ENCODE data around the gene KLK1. TPM values are rescaled to one million over a fixed set of nuclear protein-coding genes. Genes with fewer than 3 reads are reported as not detected.

Gene KLK1
- total RNA-seq, 4 donors from 2014 or later = not detected

DNA sequence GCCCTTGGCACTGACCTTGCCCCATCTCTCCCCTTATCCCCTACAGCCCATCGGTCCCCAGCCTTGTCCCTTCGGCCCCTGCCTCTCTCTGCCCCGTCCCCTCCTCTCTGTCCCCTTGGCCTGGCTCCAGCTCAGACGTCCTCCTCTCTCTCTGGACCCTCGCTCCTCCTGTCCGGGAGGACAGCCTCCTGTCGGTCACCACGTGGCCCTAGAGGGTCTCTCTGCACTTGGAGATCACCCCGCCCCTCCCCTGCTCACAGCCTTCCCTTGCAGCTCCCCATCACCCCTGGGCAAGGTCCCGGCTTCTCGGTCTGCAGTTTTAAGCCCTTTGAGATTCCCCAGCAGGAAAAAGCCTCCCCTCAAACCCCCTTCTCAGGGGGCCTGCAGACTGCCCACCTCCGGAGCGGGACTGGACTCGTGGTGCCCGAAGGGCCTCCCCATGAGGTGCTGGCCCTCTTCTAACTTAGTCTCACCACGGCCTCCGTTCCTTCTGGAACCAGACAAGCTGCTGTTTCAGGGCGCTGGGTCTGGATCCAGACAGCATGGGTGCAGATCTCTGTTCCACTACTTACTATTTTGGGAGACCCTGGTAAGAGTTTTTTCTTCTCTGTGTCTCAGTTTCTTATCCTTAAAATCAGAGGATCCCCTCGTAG, 13.1 kb upstream of the KLK1 start:
- peak overlapping the region in 2 of 4 donors; percentile 57 to 74 for H3K4me3 ChIP-seq
- TF ChIP-seq, protein P1, sequence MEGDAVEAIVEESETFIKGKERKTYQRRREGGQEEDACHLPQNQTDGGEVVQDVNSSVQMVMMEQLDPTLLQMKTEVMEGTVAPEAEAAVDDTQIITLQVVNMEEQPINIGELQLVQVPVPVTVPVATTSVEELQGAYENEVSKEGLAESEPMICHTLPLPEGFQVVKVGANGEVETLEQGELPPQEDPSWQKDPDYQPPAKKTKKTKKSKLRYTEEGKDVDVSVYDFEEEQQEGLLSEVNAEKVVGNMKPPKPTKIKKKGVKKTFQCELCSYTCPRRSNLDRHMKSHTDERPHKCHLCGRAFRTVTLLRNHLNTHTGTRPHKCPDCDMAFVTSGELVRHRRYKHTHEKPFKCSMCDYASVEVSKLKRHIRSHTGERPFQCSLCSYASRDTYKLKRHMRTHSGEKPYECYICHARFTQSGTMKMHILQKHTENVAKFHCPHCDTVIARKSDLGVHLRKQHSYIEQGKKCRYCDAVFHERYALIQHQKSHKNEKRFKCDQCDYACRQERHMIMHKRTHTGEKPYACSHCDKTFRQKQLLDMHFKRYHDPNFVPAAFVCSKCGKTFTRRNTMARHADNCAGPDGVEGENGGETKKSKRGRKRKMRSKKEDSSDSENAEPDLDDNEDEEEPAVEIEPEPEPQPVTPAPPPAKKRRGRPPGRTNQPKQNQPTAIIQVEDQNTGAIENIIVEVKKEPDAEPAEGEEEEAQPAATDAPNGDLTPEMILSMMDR (IDR thresholded peaks at IDR 0.05) = no peak
- TF ChIP-seq POLR2A (IDR thresholded peaks at IDR 0.05) = no peak
- intact Hi-C loops (cut with DNase I) = no loop called here
- H3K36me3 ChIP-seq = no peaks in the 10 kb centered on the region
- no peak overlapping the region for H3K27ac ChIP-seq
- WGBS, 2 donors = 37% methylated on average over 16 to 19 of the region's 19 CpGs
- no peak for DNase-seq
- peaks cover 0 to 26% (median 5%) of the 10 kb centered on the region in 3 donors for H3K4me1 ChIP-seq
- H3K27me3 ChIP-seq = peaks cover 0 to 72% (median 0%) of the 10 kb centered on the region in 4 donors
- H3K9me3 ChIP-seq = no peaks in the 10 kb centered on the region

DNA sequence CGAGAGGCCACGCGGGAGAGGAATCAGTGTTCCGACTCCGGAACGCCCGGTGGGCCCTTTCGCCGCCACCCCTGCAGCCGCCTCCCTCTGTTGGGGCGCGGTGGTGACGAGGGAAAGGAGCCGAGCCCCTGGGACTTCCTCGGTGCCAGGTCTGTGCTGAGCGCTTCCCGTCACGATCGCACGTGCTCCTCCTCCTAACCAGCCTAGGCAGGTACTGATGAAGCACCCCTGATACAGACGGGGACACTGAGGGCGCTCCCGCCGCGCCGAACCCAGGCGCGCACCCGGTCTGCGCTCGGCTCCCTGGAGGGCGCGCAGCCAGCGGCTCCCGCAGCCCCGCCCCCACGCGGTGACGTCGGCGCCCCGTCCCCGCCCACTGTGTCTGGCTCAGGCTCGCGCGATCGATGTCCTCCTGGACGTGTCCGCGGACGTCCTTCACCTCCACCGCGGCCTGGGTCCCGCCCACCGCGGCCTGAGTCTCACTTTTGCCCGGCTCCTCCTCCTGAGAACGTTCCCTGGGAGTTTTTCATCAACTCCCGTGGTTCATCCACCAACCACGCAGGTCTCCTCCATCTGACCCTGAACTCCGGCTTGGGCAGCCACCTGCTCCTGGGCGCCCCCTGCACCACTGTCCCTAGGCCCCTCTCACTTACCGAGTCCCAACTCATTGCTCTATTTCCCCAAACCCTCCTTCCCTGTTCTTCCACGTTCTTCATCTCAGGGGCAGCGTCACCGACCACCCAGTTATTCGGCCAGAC, 12.4 kb upstream of the KLK1 start:
- H3K27me3 ChIP-seq = peaks cover 0 to 78% (median 0%) of the 10 kb centered on the region in 4 donors
- peaks cover 0 to 26% (median 5%) of the 10 kb centered on the region in 3 donors for H3K4me1 ChIP-seq
- WGBS, 2 donors = 4 to 5% methylated on average over 20 to 31 of the region's 67 CpGs
- H3K27ac ChIP-seq = peak overlapping the region in 1 of 4 donors; percentile 39
- intact Hi-C loops (cut with DNase I) = no loop called here
- peak overlapping the region; percentile 30 to 74 (median 55) for H3K4me3 ChIP-seq
- no peaks in the 10 kb centered on the region for H3K36me3 ChIP-seq
- no peak for DNase-seq
- TF ChIP-seq, protein P1 (IDR thresholded peaks at IDR 0.05) = no peak
- TF ChIP-seq POLR2A (IDR thresholded peaks at IDR 0.05) = peak in 1 of 4 donors; percentile 61
- H3K9me3 ChIP-seq = no peaks in the 10 kb centered on the region

DNA sequence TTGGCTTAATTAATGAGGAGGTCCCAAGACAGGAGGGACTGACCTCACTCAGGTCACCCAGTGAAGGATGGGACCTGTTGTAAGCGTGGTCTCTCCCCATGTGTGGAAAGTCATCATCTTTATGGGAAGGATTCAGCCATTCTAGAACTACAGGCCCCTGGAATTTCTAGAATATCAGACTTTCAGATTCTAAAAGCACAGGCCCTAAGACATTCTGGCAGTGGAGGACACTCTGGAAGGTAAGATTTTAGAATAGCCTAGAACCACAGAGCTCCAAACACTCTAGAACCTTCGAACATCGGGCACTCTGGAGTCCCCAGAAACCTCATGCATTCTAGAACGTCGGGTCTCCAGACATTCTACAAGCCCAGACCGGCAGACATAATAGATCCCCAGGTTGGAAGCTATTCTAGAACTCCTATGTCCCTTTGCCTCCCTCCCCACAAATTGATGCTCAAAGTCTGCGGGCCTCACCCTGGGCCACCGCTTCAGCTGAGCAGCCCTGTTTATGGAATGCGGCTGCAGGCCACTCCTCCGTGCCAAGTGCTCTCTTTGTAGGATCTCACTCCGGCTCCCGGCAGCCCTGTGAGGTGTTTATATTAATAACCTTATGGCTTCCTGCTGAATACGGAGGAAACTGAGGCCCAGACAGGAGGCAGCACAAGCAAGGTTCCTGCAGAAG, 11.7 kb upstream of the KLK1 start:
- peak overlapping the region in 1 of 4 donors; percentile 39 for H3K27ac ChIP-seq
- peaks cover 0 to 26% (median 5%) of the 10 kb centered on the region in 3 donors for H3K4me1 ChIP-seq
- no peak for DNase-seq
- intact Hi-C loops (cut with DNase I) = no loop called here
- H3K36me3 ChIP-seq = no peaks in the 10 kb centered on the region
- no peak for TF ChIP-seq POLR2A (IDR thresholded peaks at IDR 0.05)
- TF ChIP-seq, protein P1 (IDR thresholded peaks at IDR 0.05) = no peak
- H3K4me3 ChIP-seq = peak overlapping the region; percentile 30 to 74 (median 55)
- WGBS, 2 donors = 25 to 32% methylated on average over 7 to 9 of the region's 13 CpGs
- no peaks in the 10 kb centered on the region for H3K9me3 ChIP-seq
- peaks cover 0 to 85% (median 0%) of the 10 kb centered on the region in 4 donors for H3K27me3 ChIP-seq

DNA sequence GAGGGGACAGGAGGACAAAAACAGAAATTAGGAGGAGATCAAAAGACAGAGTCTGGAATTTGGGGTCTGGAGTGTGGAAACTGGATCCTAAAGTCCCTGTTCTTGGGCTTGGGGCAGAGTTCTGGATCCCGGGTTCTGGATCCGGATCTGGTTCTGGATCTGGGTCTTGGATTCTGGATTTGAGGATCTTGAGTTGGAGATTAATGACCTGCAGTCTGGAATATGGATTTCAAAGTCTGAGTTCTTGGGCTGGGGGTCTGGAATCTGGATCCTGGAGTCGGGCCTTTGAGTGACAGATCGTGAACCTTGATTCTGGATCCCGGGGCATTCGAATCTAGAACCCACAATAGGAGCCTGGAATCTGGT, 10.2 kb upstream of the KLK1 start:
- 94 to 95% methylated on average over 6 of the region's 6 CpGs for WGBS, 2 donors
- peaks cover 0 to 81% (median 0%) of the 10 kb centered on the region in 4 donors for H3K27me3 ChIP-seq
- H3K4me1 ChIP-seq = peaks cover 0 to 26% (median 5%) of the 10 kb centered on the region in 3 donors
- TF ChIP-seq POLR2A (IDR thresholded peaks at IDR 0.05) = no peak
- TF ChIP-seq, protein P1 (IDR thresholded peaks at IDR 0.05) = no peak
- no peak for DNase-seq
- no peaks in the 10 kb centered on the region for H3K36me3 ChIP-seq
- no peaks in the 10 kb centered on the region for H3K9me3 ChIP-seq
- no peak overlapping the region for H3K27ac ChIP-seq
- no peak overlapping the region for H3K4me3 ChIP-seq
- intact Hi-C loops (cut with DNase I) = no loop called here

Measured in esophagus squamous epithelium (tissue), 5 donors.